Measurements from ENCODE around the gene TLCD3B. TPM values are rescaled to one million over a fixed set of nuclear protein-coding genes. Genes with fewer than 3 reads are reported as not detected.
"Not testable (repeated sequence)": the region's sequence is repeated elsewhere in the genome, so short reads cannot be mapped to it uniquely, and the experiment has no call there.

Gene TLCD3B
- total RNA-seq, 3 donors from 2014 or later = 0.38 to 0.46 TPM; not detected in 1

GRCh38 chr16:30022887-30023286 is 8.2 kb downstream of the TLCD3B start, which contains the start of gene C16orf92:
TSS of gene C16orf92 (plus strand) at chr16:30023198. CDS start at chr16:30023341, 143 bp downstream.
- TF ChIP-seq CTCF (IDR thresholded peaks at IDR 0.05) = no peak

DNA sequence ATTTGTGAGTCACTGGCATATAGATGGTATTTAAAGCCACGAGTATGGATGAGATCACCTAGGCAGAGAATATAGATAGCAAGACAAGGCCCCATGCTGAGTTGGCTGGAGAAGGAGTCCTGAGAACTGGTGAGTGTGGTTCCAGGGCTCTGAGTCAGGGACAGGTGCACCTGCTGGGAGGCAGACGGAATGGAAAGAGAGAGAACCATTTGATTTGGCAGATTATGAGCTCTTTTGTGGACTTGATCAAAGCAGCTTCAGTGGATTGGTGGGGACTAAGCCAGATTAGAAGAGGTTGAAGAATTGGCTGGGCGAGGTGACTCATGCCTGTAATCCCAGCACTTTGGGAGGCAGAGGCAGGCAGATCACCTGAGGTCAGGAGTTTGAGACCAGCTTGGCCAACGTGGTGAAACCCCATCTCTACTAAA is 12.3 kb downstream of the TLCD3B start:
- Histone ChIP-seq H3K9me3 (no peaks in the 10 kb centered on the region), H3K36me3 (ENCODE audit: low read depth) (no peaks in the 10 kb centered on the region), H3K4me3 (no peak overlapping the region), H3K4me1 (ENCODE audit: low read depth) (peaks cover 4% of the 10 kb centered on the region)
- intact Hi-C loops (cut with DNase I, micrococcal nuclease) = no loop called here
- ATAC-seq = no peak
- no peak for TF ChIP-seq CTCF (IDR thresholded peaks at IDR 0.05)
- DNase-seq = no peak

More at GRCh38 chr16:30022887-30023286, 8.2 kb downstream of the TLCD3B start, which contains the start of gene C16orf92:
- Histone ChIP-seq H3K4me3 (no peak within 1 kb of the TSS), H3K4me1 (ENCODE audit: low read depth) (peaks cover 4% of the 10 kb centered on the region), H3K9me3 (no peaks in the 10 kb centered on the region), H3K36me3 (ENCODE audit: low read depth) (no peaks in the 10 kb centered on the region)
- intact Hi-C loops (cut with DNase I, micrococcal nuclease) = loop anchor here in 1 of 2 donors (10.0 kb wide), 1 partner anchor 318 kb away; no protein-coding TSS in a partner anchor
- DNase-seq (no peak), ATAC-seq (no peak)

DNA sequence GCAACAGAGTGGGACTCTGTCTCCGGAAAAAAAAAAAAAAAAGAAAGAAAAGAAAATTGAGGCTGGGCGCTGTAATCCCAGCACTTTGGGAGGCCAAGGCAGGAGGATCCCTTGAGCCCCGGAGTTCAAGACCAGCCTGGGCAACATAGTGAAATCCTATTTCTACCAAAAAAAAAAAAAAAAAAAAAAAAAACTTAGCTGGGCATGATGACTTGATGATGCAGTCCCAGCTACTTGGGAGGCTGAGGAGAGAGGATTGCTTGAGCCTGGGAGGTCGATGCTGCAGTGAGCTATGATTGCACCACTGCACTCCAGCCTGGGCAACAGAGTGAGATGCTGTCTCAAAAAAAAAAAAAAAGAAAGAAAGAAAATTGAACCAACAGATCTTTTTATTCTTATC is 13.1 kb downstream of the TLCD3B start:
- H3K9me3 ChIP-seq; intact Hi-C loops (cut with DNase I, micrococcal nuclease); H3K4me1 ChIP-seq (ENCODE audit: low read depth); DNase-seq; H3K36me3 ChIP-seq (ENCODE audit: low read depth); H3K4me3 ChIP-seq; ATAC-seq: not testable (repeated sequence)

DNA sequence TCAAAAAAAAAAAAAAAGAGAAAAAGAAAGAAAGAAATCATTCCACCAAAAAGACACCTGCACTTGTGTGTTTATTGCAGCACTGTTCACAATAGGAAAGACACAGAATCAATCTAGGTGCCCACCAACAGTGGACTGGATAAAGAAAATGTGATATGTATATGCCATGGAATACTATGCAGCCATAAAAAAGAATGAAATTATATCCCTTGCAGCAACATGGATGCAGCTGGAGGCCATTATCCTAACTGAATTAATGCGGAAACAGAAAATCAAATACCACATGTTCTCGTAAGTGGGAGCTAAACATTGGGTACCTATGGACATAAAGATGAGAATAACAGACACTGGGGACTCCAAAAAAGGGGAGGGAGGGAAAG is 13.8 kb downstream of the TLCD3B start:
- Histone ChIP-seq H3K9me3 (no peaks in the 10 kb centered on the region), H3K36me3 (ENCODE audit: low read depth) (no peaks in the 10 kb centered on the region), H3K4me3 (no peak overlapping the region), H3K4me1 (ENCODE audit: low read depth) (peaks cover 4% of the 10 kb centered on the region)
- TF ChIP-seq CTCF (IDR thresholded peaks at IDR 0.05) = no peak
- DNase-seq = no peak
- intact Hi-C loops (cut with DNase I, micrococcal nuclease) = no loop called here
- ATAC-seq = no peak

DNA sequence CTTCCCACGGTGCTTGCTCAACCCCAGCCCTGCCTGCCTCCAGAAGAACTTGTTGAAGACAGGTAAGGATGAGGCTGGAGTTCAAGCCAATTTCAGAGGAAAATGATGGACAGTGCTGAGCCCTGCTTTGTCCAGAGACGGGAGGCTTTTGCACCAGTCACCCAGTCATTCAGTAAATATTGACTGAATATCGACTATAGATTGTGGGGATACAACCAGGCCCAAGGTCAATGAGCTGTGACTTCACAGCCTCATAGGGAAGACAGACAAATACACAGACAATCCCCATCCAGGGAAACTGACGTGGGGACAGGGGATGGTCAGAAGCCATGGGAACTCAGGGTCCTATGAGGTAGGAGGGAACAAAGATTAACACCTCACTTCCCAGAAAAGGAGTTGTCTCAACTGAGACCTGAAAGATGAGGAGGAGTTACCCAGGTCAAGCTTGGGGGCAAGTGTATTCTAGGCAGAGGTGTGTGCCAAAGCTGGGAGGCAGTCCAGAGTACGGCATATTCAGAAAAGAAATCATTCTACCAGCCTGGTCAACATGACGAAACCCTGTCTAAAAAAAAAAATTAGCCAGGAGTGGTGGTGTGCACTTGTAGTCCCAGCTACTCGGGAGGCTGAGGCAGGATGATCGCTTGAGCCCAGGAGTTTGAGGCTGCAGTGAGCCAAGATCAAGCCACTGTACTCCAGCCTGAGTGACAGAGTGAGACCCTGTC is 14.4 kb downstream of the TLCD3B start:
- no peak for TF ChIP-seq CTCF (IDR thresholded peaks at IDR 0.05)
- Histone ChIP-seq H3K4me3 (no peak overlapping the region), H3K36me3 (ENCODE audit: low read depth) (no peaks in the 10 kb centered on the region), H3K4me1 (ENCODE audit: low read depth) (peaks cover 5% of the 10 kb centered on the region), H3K9me3 (no peaks in the 10 kb centered on the region)
- DNase-seq (no peak), ATAC-seq (no peak)
- intact Hi-C loops (cut with DNase I, micrococcal nuclease) = no loop called here

GRCh38 chr16:30015450-30015849 is 15.6 kb downstream of the TLCD3B start:
- intact Hi-C loops (cut with DNase I, micrococcal nuclease); H3K4me3 ChIP-seq; ATAC-seq; H3K36me3 ChIP-seq (ENCODE audit: low read depth); H3K9me3 ChIP-seq; DNase-seq: not testable (repeated sequence)
- peaks cover 12% of the 10 kb centered on the region for H3K4me1 ChIP-seq (ENCODE audit: low read depth)

DNA sequence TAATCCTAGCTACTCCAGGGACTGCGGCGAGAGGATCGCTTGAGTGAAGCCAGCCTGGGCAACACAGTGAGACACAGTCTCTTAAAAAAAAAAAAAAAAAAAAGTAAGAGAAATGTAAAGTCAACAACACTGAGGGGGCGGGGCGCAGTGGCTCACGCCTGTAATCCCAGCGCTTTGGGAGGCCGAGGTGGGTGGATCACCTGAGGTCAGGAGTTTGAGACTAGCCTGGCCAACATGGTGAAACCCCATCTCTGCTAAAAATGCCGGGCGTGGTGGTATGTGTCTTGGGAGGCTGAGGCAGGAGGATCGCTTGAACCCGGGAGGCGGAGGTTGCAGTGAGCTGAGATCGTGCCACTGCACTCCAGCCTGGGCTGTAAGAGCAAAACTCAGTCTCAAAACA is 18.5 kb downstream of the TLCD3B start:
- intact Hi-C loops (cut with DNase I, micrococcal nuclease); ATAC-seq; DNase-seq: not testable (repeated sequence)

More for the DNA sequence above, 18.5 kb downstream of the TLCD3B start:
- not testable (repeated sequence) for H3K36me3 ChIP-seq (ENCODE audit: low read depth); H3K4me3 ChIP-seq; H3K9me3 ChIP-seq
- H3K4me1 ChIP-seq (ENCODE audit: low read depth) = peaks cover 13% of the 10 kb centered on the region
